HG03460 (cell line): Measurements from ENCODE around the gene AK4.

Source experiments
- ATAC-seq: cut with Tn5 transposase; IDR thresholded peaks from one replicate; pipeline ENCODE4 v1.9.1; 2021; ENCODE audit not compliant: unreplicated experiment

The AK4 gene

GRCh38 chr1:65243491-65243890 is 95.5 kb downstream of the AK4 start:
- ATAC-seq = no peak

- no peak for ATAC-seq
Measured at GRCh38 chr1:65245295-65245694, 97.3 kb downstream of the AK4 start.

GRCh38 chr1:65247419-65248359 is 99.7 kb downstream of the AK4 start:
- no peak for ATAC-seq

GRCh38 chr1:65250826-65251225 is 102.8 kb downstream of the AK4 start:
- ATAC-seq = no peak

GRCh38 chr1:65253800-65254319 is 105.9 kb downstream of the AK4 start:
- peak; percentile 23 for ATAC-seq

GRCh38 chr1:65254320-65255034 is 106.5 kb downstream of the AK4 start:
- peak; percentile 97 for ATAC-seq

- ATAC-seq = no peak
Measured at GRCh38 chr1:65255035-65255655, 107.1 kb downstream of the AK4 start.

- ATAC-seq = no peak
Measured at GRCh38 chr1:65255656-65256050, 107.7 kb downstream of the AK4 start.

GRCh38 chr1:65256860-65257708 is 109.1 kb downstream of the AK4 start:
- ATAC-seq = no peak

- ATAC-seq = no peak
Measured at GRCh38 chr1:65258106-65258505, 110.1 kb downstream of the AK4 start.

GRCh38 chr1:65259816-65260215 is 111.8 kb downstream of the AK4 start:
- no peak for ATAC-seq

GRCh38 chr1:65260851-65261473 is 113.0 kb downstream of the AK4 start:
- ATAC-seq = peak; percentile 47

GRCh38 chr1:65263286-65263685 is 115.3 kb downstream of the AK4 start:
- ATAC-seq = no peak

- ATAC-seq = no peak
Measured at GRCh38 chr1:65264197-65264929, 116.4 kb downstream of the AK4 start.

GRCh38 chr1:65265296-65265650 is 117.3 kb downstream of the AK4 start:
- no peak for ATAC-seq

- peak; percentile 49 for ATAC-seq
Measured at GRCh38 chr1:65265651-65266351, 117.8 kb downstream of the AK4 start.

GRCh38 chr1:65266476-65266875 is 118.5 kb downstream of the AK4 start:
- ATAC-seq = no peak

- no peak for ATAC-seq
Measured at GRCh38 chr1:65267271-65267670, 119.3 kb downstream of the AK4 start.

GRCh38 chr1:65267683-65268082 is 119.7 kb downstream of the AK4 start:
- ATAC-seq = no peak
